Measurements from ENCODE around the gene KAT2A.

DNA sequence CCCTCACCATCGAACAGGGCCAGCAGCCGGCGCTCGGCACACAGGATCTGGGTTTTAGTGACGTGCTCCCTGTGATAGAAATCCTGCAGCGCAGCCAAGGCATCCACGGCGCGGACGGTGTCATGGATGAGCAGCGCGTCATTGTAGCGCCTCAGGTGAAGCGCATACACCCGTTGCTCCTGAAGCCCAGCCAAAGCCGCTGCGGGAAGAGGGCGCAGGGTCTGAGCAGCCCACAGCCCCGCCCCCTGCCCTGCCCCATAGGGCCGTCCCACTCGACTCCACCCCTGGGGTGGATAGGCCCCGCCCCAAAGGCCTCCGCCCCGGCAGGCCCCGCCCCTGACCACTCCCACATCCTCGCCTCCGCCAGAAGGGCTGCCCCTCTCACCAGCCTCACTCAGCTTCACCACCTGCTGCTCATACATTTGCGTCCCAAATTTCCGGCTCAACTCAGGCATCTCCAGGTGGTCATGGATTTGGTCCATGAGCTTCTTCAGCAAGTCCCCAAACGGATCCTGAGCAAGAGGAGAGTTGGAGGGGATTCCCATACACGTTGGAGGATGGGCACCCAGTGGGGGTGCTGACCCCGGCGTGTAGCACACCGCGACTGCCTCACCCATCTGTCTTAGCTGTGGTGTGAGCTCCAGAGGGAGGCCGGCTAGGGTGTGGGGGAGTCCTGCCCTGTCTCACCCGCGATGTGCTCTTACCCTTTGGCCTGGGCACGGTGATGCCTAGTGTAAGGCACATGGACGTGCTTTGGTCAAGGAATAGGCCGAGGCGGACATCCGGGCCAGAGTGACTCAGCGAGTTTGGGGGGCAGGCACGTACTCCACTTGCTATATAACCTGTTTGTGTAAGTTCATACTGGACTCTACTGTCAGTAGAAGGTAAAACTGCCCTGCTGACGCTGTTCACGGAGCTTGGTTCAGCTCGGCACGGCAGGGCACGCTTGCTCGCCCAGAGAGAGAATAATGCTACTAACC, 13.3 kb downstream of the KAT2A start:
- TF ChIP-seq, protein P1, sequence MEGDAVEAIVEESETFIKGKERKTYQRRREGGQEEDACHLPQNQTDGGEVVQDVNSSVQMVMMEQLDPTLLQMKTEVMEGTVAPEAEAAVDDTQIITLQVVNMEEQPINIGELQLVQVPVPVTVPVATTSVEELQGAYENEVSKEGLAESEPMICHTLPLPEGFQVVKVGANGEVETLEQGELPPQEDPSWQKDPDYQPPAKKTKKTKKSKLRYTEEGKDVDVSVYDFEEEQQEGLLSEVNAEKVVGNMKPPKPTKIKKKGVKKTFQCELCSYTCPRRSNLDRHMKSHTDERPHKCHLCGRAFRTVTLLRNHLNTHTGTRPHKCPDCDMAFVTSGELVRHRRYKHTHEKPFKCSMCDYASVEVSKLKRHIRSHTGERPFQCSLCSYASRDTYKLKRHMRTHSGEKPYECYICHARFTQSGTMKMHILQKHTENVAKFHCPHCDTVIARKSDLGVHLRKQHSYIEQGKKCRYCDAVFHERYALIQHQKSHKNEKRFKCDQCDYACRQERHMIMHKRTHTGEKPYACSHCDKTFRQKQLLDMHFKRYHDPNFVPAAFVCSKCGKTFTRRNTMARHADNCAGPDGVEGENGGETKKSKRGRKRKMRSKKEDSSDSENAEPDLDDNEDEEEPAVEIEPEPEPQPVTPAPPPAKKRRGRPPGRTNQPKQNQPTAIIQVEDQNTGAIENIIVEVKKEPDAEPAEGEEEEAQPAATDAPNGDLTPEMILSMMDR (IDR thresholded peaks at IDR 0.05), result no peak
- no peak for TF ChIP-seq POLR2A (IDR thresholded peaks at IDR 0.05)
